Heart right ventricle (tissue), 16 donors: ENCODE results near the gene EXOC8. TPM values are rescaled to one million over a fixed set of nuclear protein-coding genes. Genes with fewer than 3 reads are reported as not detected.

Experiments used
- ATAC-seq, 8 donors: fragments of 200-7000 bp; cut with Tn5 transposase; one replicate each; pipeline ENCODE4 v1.9.1; 2020; ENCODE audit warnings: mild to moderate bottlenecking in 8 of 8, moderate library complexity in 8 of 8, moderate number of reproducible peaks in 1 of 8
- DNase-seq, 2 donors: peaks; one replicate each; pipeline ENCODE4 v3.0.0-alpha.2; 2020
- H3K27ac ChIP-seq, 10 donors: fragments of 200-600 bp; sonication (generic) in 2 of 10; one replicate each; pipeline versions ENCODE4 v1.5.0 to v1.8.0; 2020 to 2022; ENCODE audit warnings: mild to moderate bottlenecking in 3 of 10
- H3K27me3 ChIP-seq, 7 donors: fragments of 200-600 bp; one replicate each; pipeline ENCODE4 v1.8.0; 2021 to 2022; ENCODE audit warnings: mild to moderate bottlenecking in 2 of 7
- H3K36me3 ChIP-seq, 9 donors: fragments of 200-600 bp; sonication (generic) in 1 of 9; one replicate each; pipeline versions ENCODE4 v1.5.0 to v1.8.0; 2020 to 2022; ENCODE audit warnings: mild to moderate bottlenecking in 2 of 9
- H3K4me1 ChIP-seq, 9 donors: fragments of 200-600 bp; sonication (generic) in 1 of 9; one replicate each; pipeline versions ENCODE4 v1.5.0 to v1.8.0; 2020 to 2022; ENCODE audit warnings: mild to moderate bottlenecking in 4 of 9
- H3K4me3 ChIP-seq, 10 donors: fragments of 200-600 bp; sonication (generic) in 2 of 10; one replicate each; pipeline versions ENCODE4 v1.5.0 to v1.8.0; 2020 to 2022; ENCODE audit warnings: mild to moderate bottlenecking in 7 of 10, moderate library complexity in 2 of 10
- H3K9me3 ChIP-seq, 11 donors: fragments of 200-600 bp in 10 of 11; sonication (generic) in 2 of 11; one replicate each; pipeline versions ENCODE4 v1.5.0 to v1.8.0; 2013 to 2022; ENCODE audit warnings: mild to moderate bottlenecking in 2 of 11, control low read depth in 1 of 11, moderate library complexity in 1 of 11
- WGBS, 2 donors: extraction: QIAGEN DNeasy Blood & Tissue Kit; methylation state at CpG; one replicate each; pipeline ENCODE4 v1.1.7; 2013; ENCODE audit warnings: inconsistent platforms in 1 of 2; 5-methylcytosine and 5-hydroxymethylcytosine counted together
- intact Hi-C, 10 donors: fragments of 100-400 bp; cut with DNase I; formaldehyde crosslinking; loops; one replicate each; pipeline versions ENCODE4 v1.11.1 to v1.14.2; 2022
- polyA plus RNA-seq, 2 donors: library from polyadenylated mRNA; stranded (reverse); fragments of 200-250 nt; gene quantifications; one replicate each; pipeline ENCODE4 v1.2.3, GENCODE V29; 2013
- total RNA-seq, 10 donors: library from RNA; stranded (reverse); fragmentation: NEBNext Ultra II Directional in 3 of 10; extraction: Animal tissue kit (Norgen Biotek cat#: 25700) in 3 of 10; gene quantifications; one replicate each; pipeline versions ENCODE4 v1.2.1 to v1.2.4, GENCODE V29; 2021 to 2023
- TF ChIP-seq, protein P1 (sequence below), 9 donors: fragments of 200-600 bp; sonication (generic) in 2 of 9; IDR thresholded peaks; one replicate each; pipeline versions ENCODE4 v1.5.0 to v1.8.0; 2021 to 2022; ENCODE audit warnings: antibody characterized with exemption in 9 of 9, mild to moderate bottlenecking in 5 of 9, moderate library complexity in 1 of 9
- donor health status: Arrhythmogenic right ventricular cardiomyopathy.
- donor health status: ischemic (EF 13 %, LVEDD 7.1; RV severe dilation, severe dysfunction).
- donor health status: healthy with polysubstance abuse.
- donor health status: DM: no; HTN: yes; CAD: no.
- donor health status: DM: no; HTN: no; CAD: no.
- donor health status: ischemic (EF 25% LVEDD 6.9; RV normal size, moderate dysfunction).
- donor health status: ischemic (EF 25% LVEDD 5.7; RV mildly dilated, moderate dysfunction).
- donor health status: healthy.
- donor health status: DM: yes; HTN: yes; CAD: no.
- donor health status: Ischemic cardiomyopathy.
- donor health status: ischemic (EF 35%, LVEDD 5.7; RV mildly dilated, moderate dysfunction).
- donor health status: nonischemic (EF 11% LVEDD 7.7; RV severe dilation, severe dysfunction).
- donor health status: DM: yes; HTN: yes; CAD: no.
- donor health status: PGD.
- donor health status: ischemic (EF 29% LVEDD 5.4; RV normal size, mild dysfunction).
- donor health status: nonischemic (EF 23%, LVEDD 6.1; RV moderate dilation, normal function).

The EXOC8 gene
- total and polyA plus RNA-seq, 12 donors: 3.5 to 16.7 (median 12.4) TPM

DNA sequence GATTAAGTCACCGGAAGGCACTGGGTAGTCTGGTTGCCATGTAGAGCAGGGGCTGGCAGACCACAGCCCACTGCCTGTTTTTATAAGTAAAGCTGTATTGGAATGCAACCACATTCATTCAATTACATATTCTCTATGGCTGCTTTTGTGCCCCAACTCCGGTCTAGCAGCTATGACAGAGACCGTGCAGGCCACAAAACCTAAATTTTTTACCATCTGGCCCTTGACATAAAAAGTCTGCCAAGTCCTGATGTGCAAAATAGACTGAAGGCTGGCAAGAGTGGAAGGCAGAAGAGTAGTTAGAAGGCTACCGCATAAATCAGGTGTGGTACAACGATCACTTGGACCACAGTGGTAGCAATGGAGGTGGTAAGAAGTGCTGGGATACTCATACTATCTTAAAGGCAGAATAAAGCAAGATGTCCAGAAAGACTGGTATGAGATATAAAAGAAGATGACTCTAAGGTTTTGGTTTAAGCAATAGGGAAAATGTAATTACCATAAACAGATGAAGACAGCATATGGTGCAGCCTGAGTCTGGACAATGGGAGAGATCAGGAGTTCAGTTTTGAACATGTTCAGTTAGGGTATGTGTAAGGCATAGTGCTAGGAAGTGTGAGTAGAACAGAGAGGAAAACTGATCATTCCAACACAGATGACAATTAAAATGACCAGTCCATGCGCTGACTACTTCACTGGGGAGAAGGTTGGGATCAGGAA, 47.2 kb upstream of the EXOC8 start:
- peaks cover 5 to 90% (median 65%) of the 10 kb centered on the region in 9 donors for H3K4me1 ChIP-seq
- intact Hi-C loops: loop anchor here in 1 of 10 donors (5.0 kb wide), 1 partner anchor 32 kb away; no protein-coding TSS in a partner anchor

DNA sequence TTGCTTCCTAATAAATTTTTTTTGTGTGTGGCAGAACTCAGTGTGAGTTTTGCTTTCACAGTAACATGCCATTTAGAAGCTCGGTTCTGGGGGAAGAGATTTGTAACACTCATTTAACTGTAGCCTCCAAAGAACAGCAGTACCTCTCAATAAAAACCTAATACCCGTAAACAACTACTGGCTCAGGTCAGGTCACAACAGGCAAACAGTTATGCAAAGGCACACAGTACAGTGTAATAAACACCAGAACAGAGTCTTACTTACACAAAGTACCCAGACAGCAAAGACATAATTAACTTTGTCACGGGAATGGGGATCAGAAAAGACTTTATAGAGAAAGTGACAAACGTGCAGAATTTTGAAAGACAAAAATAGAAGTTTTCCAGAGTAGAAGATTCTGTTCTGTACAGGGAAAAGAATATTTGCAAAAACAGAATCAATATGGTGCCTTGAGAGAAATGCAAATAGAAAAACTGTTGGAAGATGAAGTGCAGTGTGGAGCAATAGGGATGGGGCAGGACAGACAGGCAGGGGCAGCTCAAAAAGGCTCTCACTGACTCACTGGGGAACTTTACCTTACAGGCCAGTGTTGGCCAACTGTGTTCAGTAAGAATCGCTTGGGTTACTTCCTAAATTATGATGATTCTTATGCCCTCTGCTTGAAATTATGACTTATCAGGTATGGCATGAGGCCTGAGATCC, 45.7 kb upstream of the EXOC8 start:
- H3K4me1 ChIP-seq: peaks cover 5 to 90% (median 73%) of the 10 kb centered on the region in 9 donors
- H3K9me3 ChIP-seq: no peaks in the 10 kb centered on the region

More for the DNA sequence above, 47.2 kb upstream of the EXOC8 start:
- H3K36me3 ChIP-seq: peaks cover 0 to 7% (median 0%) of the 10 kb centered on the region in 9 donors
- DNase-seq (no peak), ATAC-seq (peak in 1 of 8 donors; percentile 27)
- TF ChIP-seq, protein P1, sequence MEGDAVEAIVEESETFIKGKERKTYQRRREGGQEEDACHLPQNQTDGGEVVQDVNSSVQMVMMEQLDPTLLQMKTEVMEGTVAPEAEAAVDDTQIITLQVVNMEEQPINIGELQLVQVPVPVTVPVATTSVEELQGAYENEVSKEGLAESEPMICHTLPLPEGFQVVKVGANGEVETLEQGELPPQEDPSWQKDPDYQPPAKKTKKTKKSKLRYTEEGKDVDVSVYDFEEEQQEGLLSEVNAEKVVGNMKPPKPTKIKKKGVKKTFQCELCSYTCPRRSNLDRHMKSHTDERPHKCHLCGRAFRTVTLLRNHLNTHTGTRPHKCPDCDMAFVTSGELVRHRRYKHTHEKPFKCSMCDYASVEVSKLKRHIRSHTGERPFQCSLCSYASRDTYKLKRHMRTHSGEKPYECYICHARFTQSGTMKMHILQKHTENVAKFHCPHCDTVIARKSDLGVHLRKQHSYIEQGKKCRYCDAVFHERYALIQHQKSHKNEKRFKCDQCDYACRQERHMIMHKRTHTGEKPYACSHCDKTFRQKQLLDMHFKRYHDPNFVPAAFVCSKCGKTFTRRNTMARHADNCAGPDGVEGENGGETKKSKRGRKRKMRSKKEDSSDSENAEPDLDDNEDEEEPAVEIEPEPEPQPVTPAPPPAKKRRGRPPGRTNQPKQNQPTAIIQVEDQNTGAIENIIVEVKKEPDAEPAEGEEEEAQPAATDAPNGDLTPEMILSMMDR (IDR thresholded peaks at IDR 0.05): no peak
- H3K9me3 ChIP-seq: no peaks in the 10 kb centered on the region
- no peak overlapping the region for H3K4me3 ChIP-seq
- no peaks in the 10 kb centered on the region for H3K27me3 ChIP-seq
- peak overlapping the region in 1 of 10 donors; percentile 22 for H3K27ac ChIP-seq
- 73 to 83% methylated on average over 6 of the region's 6 CpGs for WGBS, 2 donors

DNA sequence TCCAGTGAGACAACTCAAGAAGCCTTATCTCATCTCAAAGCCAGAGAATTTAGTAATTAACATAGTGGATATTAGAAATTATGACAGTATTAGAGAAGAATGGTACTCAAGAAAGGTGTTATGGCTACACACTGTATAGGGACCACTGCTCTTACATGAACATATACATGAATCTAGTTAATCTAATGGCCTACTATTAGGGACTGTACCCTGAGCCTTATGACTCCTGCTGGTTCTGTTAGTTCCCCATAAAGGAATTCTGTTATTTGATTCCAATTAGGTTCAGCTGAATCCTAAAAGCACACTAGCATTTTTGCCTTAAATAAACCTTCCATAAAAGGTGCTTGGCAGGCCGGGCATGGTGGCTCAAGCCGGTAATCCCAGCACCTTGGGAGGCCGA, 44.8 kb upstream of the EXOC8 start:
- intact Hi-C loops: loop anchor here in 1 of 10 donors (5.0 kb wide), 1 partner anchor 35 kb away; no protein-coding TSS in a partner anchor
- no peak overlapping the region for H3K4me3 ChIP-seq
- H3K36me3 ChIP-seq: no peaks in the 10 kb centered on the region
- no peaks in the 10 kb centered on the region for H3K9me3 ChIP-seq
- ATAC-seq: peak in 1 of 8 donors; percentile 27
- no peaks in the 10 kb centered on the region for H3K27me3 ChIP-seq
- H3K4me1 ChIP-seq: peaks cover 8 to 90% (median 76%) of the 10 kb centered on the region in 9 donors
- WGBS, 2 donors: 75 to 84% methylated on average over 3 of the region's 3 CpGs
- TF ChIP-seq, protein P1 (IDR thresholded peaks at IDR 0.05): no peak
- no peak for DNase-seq
- H3K27ac ChIP-seq: peak overlapping the region in 1 of 10 donors; percentile 12

More for the DNA sequence above, 45.7 kb upstream of the EXOC8 start:
- no peaks in the 10 kb centered on the region for H3K36me3 ChIP-seq
- intact Hi-C loops: loop anchor here in 1 of 10 donors (5.0 kb wide), 1 partner anchor 34 kb away; no protein-coding TSS in a partner anchor
- no peak overlapping the region for H3K4me3 ChIP-seq
- DNase-seq (no peak), ATAC-seq (peak in 1 of 8 donors; percentile 41)
- H3K27me3 ChIP-seq: no peaks in the 10 kb centered on the region
- WGBS, 2 donors: 60% methylated on average over 5 of the region's 5 CpGs
- TF ChIP-seq, protein P1 (IDR thresholded peaks at IDR 0.05): no peak
- peak overlapping the region in 1 of 10 donors; percentile 22 for H3K27ac ChIP-seq

DNA sequence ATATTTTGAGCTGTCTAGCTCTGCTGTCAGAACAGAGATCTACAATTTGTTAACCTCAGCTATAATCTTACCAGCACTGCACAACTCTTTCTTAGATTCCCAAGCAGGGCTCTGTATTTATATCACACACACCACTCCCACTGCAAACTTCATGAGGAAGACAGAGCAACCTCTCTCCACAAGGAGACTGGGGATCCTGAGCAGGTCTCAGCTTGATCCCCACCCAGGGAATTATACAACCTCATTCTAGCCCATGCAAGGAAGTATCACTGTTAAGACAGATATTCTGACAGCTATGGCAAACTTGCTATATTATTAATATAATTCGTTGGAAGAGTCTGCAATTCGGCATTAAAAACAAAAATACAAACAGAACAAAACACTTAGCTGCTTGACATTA, 44.1 kb upstream of the EXOC8 start:
- WGBS, 2 donors: 43 to 53% methylated on average over 2 of the region's 2 CpGs
- peak overlapping the region in 1 of 10 donors; percentile 12 for H3K27ac ChIP-seq
- no peak overlapping the region for H3K4me3 ChIP-seq
- no peaks in the 10 kb centered on the region for H3K36me3 ChIP-seq
- H3K9me3 ChIP-seq: no peaks in the 10 kb centered on the region
- ATAC-seq (peak in 1 of 8 donors; percentile 32), DNase-seq (no peak)
- peaks cover 8 to 93% (median 82%) of the 10 kb centered on the region in 9 donors for H3K4me1 ChIP-seq
- intact Hi-C loops: loop anchor here in 1 of 10 donors (5.0 kb wide), 1 partner anchor 36 kb away; no protein-coding TSS in a partner anchor
- TF ChIP-seq, protein P1 (IDR thresholded peaks at IDR 0.05): no peak
- H3K27me3 ChIP-seq: no peaks in the 10 kb centered on the region
